Raji (cell line): Measurements from ENCODE around the gene DHX57.

Experiments used
- POLR2A ChIP-seq: IDR thresholded peaks from 2 replicates; pipeline ENCODE4 v1.6.1; 2011; ENCODE audit warnings: low read depth, low read length, control low read depth; ENCODE audit not compliant: insufficient read depth

The DHX57 gene

DNA sequence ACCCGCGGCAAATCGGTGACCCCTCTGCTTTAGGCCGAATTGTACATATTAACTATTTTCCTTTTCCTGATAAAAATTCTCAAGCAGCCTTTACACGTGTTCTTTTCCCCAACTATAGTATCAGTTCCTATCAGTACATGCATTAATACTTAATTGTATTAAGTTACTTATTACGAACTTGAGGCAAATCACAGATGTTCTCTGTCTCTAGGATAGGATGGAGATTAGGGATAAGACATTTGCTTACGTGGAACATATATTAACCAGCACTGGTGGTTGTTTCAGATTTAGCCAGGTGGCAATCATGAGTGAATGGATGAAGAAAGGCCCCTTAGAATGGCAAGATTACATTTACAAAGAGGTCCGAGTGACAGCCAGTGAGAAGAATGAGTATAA, 97.0 kb downstream of the DHX57 start:
- TF ChIP-seq POLR2A = no peak

DNA sequence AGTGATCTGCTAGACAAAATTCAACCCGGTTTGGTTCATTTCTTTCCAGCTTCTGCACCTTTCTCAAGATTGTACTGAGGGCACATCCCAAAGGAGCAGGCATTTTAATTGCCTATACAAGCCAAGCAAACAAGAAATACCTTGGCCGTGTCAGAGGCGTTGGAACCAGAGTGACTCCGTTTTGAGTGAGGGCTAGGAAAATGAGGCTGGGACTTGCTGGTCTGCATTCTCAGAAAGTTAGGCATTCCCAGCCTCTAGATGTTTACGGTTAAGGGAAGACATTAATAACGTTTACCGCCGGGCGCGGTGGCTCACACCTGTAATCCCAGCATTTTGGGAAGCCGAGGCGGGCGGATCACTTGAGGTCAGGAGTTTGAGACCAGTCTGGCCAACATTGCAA, 99.2 kb downstream of the DHX57 start:
- TF ChIP-seq POLR2A = no peak

DNA sequence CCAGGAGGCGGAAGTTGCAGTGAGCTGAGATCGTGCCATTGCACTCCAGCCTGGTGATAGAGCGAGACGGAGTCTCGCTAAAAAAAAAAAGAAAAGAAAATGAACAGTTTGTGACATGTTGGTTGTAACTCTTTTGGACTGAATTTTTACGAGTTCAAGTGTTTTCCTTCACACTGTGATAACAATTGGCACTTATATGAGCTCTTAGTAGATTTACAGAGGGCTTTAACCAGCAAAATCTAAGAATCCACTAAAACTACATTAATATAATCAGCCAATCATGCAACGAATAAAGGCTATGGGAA, 99.9 kb downstream of the DHX57 start:
- TF ChIP-seq POLR2A = no peak

DNA sequence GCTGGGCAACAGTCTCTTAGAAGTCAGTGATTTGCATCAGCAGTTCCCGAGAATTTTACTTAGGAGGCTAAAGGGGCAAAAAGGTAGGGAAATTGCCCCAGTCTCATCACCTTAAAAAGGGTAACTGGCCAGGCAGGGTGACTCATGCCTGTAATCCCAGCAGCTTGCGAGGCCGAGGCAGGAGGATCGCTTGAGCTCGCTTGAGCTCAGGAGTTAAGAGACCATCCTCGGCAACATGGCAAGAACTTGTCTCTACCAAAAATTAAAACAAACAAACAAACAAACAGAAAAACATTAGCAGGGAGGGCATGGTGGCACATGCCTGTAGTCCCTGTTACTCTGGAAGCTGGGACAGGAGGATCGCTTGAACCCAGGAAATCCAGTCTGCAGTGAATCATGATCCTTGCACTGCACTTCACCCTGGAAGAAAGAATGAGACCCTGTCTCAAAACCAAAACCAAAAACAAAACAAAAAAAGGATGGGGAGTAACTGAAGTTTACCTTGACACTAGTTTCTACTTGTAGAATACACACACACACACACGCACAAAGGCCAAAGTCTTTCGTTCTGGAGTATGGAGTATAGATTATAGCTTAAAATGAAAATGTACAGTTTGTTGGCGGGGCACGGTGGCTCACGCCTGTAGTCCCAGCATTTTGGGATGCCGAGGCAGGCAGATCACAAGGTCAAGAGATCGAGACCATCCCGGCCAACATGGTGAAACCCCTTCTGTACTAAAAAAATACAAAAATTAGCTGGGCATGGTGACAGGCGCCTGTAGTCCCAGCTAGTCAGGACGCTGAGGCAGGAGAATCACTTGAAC, 100.4 kb downstream of the DHX57 start:
- TF ChIP-seq POLR2A = no peak

DNA sequence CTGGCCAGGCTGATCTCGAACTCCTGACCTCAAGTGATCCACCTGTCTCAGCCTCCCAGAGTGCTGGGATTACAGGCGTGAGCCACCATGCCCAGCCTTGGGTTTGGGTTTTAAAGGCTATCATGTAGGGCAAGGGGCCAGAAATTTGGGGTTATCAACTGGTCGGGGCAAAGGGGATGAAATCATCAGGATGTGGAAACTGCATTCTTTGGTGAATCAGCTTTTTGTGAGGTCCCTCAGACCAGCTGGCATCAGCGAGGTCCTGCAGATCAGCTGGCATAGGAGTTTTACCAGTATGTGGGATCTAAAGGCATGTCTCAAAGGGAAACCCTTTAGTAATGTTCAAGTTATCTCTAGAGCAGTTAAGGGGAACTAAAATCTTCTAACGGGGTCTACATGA, 104.1 kb downstream of the DHX57 start:
- no peak for TF ChIP-seq POLR2A

DNA sequence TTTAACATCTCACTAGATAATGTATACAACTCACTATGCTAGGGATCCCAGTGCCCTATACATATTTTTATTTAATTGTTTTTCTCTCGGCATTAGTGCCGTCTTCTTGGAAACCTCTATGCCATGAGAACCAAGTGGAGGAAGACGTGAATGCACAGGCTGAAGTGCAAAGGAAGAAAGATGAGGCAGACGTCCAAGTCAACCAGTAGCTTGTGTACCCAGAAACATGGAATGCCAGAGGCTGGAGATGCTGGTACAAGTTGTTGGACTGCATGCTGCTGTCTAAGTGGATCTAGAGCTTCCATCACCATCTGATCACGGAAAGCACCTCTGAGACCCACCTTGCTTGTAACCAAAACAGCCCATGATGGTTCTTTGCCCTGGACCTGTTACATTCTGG, 110.2 kb downstream of the DHX57 start:
- no peak for TF ChIP-seq POLR2A

DNA sequence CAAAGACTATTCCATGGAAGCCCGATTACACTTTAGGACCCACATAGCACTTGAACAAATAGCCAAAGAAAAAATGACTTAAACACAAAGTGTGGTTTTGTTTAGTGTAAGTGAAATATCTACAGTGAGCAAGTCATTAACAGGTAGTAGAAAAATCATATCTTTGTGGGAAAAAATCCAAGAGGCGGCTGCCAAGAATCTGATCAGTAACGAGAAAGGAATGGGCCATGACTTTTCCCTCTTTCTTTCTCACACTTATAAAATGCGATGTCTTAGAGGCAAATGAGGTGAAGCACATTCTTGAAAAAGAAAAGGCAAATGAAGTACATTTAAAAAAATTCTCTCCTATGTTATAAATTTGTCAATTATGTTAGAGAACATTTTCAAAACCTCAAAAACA, 110.6 kb downstream of the DHX57 start:
- TF ChIP-seq POLR2A = no peak

DNA sequence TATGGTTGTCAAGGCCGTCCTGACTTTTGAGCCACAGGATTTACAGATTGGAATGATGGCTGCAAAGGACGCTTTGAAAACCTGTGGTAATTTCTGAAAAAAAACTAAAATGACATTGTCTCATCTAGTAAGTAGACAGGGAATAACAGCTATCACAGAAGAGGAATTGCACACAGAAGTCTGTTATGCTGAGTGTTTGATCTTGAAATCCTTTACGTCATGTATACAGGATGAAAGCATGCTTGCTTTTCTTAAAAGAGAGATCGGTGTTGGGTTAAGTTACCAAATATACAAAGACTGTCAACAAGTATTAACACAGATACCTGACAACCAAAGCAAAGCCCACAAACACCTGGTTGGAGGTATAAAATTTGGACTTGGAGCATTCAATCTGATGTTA, 112.0 kb downstream of the DHX57 start:
- no peak for TF ChIP-seq POLR2A

DNA sequence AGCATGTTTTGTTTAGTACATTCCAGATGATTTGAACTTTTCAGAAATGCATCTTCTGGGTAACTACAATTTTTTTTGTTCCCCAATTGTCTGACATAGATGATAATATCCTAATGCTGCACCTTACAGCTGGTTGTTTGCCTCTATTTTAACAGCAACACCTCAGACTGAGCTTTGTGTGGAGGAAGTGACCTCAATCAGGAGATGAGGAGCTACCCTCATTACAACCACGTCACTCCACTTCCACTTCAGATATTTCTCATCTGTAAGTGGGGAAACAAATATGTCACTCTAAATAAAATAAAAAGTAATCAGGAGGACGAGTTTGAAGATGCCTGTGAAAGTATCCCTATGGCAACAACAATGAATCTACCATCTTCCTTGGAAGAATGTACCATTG, 112.5 kb downstream of the DHX57 start:
- TF ChIP-seq POLR2A = no peak

DNA sequence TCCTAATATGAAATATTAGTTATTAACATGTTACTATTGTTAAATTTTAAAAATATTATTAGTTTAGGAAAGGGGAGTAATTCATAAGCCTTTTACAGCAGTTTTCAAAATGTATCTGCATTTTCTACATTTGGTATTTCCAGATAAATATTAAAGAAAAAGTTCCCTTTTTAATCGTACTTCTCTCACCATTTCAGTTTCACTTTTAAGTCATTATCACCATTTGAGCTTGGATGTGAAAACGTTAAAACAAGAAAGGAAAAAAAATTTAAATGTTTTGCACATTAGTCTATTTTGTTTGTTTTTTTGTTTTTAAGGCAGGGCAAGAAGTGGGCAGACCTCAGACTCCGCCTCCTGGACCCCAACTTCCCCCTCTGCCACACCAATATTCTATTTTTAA, 121.2 kb downstream of the DHX57 start:
- no peak for TF ChIP-seq POLR2A

DNA sequence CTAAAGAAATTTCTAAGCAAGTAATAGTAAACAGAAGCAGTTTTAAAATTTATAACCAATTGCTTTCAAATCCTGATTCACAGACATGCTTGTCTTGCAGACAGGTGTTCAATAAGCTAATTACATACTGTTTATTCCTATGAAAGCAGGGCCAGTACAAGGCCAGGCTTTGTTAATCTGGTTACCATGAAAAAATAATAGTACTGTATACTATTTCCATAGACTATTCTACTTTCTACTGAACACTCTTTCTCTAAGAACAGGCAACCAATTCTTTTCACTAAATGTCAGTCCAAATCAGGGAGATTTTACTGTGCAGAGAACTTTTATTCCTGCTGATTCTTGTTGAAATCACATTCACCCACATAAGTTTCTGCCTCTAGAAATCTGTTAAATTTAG, 121.7 kb downstream of the DHX57 start:
- TF ChIP-seq POLR2A = no peak

DNA sequence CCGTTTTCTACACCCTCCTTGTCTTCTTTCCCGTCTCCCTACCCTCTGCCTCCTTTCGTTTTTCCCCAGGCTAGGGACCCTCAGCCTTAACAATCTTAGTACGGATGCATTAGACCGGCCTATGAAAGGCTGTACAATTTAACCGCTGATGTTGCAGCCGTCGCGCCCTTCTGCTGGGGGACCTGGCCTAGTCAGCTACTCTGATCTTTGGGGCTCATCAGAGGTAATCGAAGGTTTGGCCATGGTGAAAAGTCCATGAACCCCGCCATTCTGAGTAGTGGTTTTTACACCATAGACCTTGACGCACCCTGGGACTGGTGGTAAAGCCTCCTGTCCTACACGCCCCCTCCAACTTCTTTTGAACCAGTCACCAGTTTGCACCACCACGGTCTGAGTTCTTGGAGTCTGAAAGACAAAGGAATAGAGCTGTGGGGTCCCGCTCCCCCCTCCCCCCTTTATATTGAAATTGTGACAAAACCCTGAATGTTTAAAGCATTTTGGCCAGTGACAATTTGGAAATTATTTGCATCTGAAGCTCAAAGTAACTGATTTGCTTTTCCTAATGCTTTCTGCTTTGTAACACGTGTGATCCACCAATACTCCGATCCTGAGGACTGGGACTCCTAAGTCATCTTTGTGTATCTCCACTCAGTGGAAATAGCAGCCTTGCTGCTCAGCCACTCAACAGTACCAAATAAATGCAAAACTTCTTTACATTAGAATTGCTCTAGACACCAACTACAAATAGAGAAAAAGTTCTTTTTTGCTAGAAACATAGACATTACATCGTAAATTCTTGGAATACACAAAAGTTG, 123.9 kb downstream of the DHX57 start:
- TF ChIP-seq POLR2A = no peak

DNA sequence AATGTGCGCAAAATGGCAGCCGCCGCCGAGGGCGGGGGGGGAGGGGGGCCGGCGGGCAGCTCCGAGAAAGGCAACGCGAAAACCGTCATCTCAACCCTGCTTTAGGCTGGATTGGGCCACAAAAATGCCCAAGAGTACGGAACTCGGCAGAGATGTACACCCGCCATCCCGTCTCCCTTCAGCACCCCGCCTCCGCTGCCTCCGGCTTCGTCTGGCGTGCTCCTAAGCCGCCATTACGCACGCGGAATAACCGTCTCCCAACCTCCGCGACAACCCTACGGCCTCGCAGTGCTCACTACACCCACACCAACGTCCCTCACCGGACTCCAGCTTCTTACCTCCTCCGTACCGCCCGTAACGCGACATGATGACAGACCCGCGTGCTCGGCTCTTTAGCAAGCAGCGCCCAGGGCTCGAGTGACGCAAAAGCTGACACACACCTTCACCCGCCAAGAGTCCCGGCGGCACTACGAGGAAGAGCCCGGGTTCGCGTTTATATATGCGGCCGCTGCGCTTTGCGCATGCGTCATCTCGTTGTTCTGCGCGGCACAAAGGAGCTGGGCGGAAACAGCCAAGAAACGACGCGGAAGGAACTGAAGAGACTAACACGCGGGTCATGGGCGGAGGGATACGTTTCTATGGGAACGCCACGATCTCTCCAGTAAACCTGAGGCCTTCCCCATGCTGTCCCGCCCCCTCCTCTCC, 124.7 kb downstream of the DHX57 start, which contains the start of gene SRSF7:
Gene SRSF7 (minus strand): TSS at position 471 of the 705 bp plus-strand sequence. CDS start 105 bp downstream, at position 366.
- peak; percentile 100 for TF ChIP-seq POLR2A

DNA sequence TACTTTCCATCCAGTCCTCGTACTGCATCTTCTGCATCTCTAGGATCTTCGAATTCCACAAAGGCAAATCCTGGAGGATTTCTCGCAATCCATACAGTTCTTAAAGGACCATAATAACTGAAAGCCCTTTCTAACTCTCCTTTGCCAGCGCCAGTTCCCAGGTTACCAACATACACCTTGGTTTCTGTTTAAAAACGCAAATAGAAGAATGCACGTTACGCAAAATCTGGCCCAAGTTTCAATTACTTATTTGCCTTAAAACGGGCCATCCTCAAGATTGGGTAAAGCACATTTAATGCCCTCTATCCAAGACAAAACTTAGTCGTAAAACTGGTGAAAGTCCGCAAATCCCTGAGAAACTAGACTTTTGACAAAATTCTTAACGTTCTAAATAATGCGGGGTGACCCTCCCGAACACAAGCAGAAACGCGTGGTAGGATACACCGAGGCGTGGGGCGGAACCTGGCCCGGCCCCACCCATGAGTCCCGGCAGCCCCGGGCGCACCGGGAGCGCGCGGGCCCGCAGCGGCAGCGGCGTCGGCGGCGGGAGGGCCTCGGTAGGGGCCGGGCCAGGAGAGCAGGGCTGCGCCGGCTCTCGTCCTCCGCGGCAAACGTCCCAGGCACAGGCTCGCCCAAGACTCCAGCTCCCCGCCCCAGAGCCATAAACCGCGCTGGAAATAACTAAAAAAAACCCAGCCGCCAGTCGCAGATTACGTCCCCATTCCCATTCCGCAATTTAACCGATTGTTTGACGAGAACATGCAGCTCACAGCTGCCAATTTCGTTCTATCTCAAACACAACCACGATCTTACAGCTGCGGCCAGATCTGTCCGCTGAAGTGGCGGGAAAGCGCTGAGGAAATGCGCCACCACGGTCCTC, 125.5 kb downstream of the DHX57 start:
- TF ChIP-seq POLR2A = peak; percentile 36; the same call in 1 of the 2 replicates

DNA sequence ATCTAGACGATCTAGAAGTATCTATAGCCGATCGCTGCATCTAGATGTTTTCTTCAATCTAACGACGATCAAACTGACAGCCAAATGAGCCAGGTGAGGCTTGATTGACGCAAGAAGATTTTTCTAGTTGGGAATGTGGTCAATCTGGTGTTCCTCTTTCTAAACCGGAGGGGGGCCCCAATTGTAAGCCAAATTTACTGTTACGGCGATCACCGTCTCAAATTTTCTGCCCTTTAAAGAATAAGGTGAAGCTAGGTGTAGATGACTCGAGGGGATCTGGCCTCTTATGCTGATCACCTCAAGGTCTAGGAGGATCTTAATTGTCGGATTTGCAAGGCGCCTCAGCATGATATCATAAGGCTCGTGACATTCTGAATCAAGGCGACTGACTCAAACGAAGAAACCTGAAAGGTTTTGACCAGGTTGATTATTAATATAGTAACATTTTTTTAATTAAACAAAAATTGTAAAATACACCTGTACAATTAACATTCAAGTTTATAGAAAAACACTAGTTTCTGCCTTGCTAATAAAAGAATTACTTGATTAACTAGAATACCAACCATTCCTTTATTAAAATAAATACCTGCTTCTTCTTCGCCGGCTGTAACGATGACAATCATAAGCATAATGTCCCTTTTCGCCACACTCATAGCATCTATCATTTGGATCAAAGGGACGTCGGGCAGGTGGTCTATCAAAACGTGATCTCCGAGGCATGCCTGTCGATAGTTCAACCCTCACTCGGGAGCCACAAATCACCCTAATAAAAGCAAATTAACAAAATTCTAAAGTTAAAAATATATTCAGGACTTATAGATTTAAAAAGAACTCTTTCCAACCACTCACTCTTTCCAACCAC, 126.6 kb downstream of the DHX57 start:
- TF ChIP-seq POLR2A = no peak
